Astrocyte of the spinal cord (primary cell): Measurements from ENCODE around the gene KLHL42.

ENCODE experiments used
- DNase-seq: peaks from one replicate; pipeline ENCODE4 v3.0.0; 2011; ENCODE audit warnings: low read depth, low spot score
- H3K4me3 ChIP-seq: 2 replicates; pipeline ENCODE4 v1.5.1; 2011; ENCODE audit warnings: low read depth, mild to moderate bottlenecking, low read length, moderate library complexity
- CTCF ChIP-seq: IDR thresholded peaks from 2 replicates; pipeline ENCODE4 v1.5.1; 2012; ENCODE audit warnings: low read depth, mild to moderate bottlenecking, low read length, inconsistent platforms
- in situ Hi-C: cut with HindIII; loops from 2 replicates; pipeline ENCODE4 v1.10.0; 2017; ENCODE audit warnings: low sequenced_read_pairs

The KLHL42 gene

GRCh38 chr12:27802936-27803335 is 22.9 kb downstream of the KLHL42 start:
- TF ChIP-seq CTCF: no peak
- no peak overlapping the region for H3K4me3 ChIP-seq
- DNase-seq: no peak
- in situ Hi-C loops: no loop called here

GRCh38 chr12:27805238-27805637 is 25.2 kb downstream of the KLHL42 start:
- no peak overlapping the region for H3K4me3 ChIP-seq
- in situ Hi-C loops: no loop called here
- DNase-seq: no peak
- no peak for TF ChIP-seq CTCF

- no peak overlapping the region for H3K4me3 ChIP-seq
- TF ChIP-seq CTCF: no peak
- DNase-seq: no peak
- in situ Hi-C loops: no loop called here
Measured at GRCh38 chr12:27806259-27806658, 26.2 kb downstream of the KLHL42 start.

GRCh38 chr12:27807063-27807703 is 27.1 kb downstream of the KLHL42 start:
- no peak for TF ChIP-seq CTCF
- in situ Hi-C loops: no loop called here
- DNase-seq: no peak
- no peak overlapping the region for H3K4me3 ChIP-seq

- no peak for DNase-seq
- H3K4me3 ChIP-seq: no peak overlapping the region
- in situ Hi-C loops: no loop called here
- no peak for TF ChIP-seq CTCF
Measured at GRCh38 chr12:27808841-27809240, 28.8 kb downstream of the KLHL42 start.

- in situ Hi-C loops: no loop called here
- TF ChIP-seq CTCF: no peak
- no peak for DNase-seq
- no peak overlapping the region for H3K4me3 ChIP-seq
Measured at GRCh38 chr12:27810756-27811155, 30.7 kb downstream of the KLHL42 start.

- no peak for DNase-seq
- in situ Hi-C loops: no loop called here
- TF ChIP-seq CTCF: no peak
- no peak overlapping the region for H3K4me3 ChIP-seq
Measured at GRCh38 chr12:27812502-27812901, 32.5 kb downstream of the KLHL42 start.
